AG08395 (cell line): ENCODE data around the gene SULT1E1.
"Not testable (repeated sequence)": the region's sequence is repeated elsewhere in the genome, so short reads cannot be mapped to it uniquely, and the experiment has no call there.

Source experiments
- DNase-seq: peaks from one replicate; pipeline ENCODE4 v3.0.0; 2012; ENCODE audit warnings: mixed read lengths, low spot score

SULT1E1 gene

DNA sequence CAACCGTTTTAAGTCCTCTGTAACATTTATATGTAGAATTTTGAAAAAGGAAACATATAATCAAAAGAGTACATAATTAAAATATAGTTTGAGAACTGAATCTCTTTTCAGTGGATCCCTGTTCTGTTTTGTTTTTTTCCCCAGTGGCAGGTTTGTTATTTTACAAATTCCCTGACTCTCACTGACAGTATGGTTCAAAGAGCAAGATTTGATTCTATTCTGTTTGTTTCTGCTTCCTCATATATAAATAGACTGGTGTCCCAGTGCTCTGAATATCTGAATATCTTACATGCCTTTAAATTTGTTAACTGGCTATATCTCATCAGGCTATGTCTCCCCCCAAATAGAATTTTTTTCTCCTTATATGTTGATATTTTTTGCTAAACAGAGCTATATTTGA, 16.6 kb downstream of the SULT1E1 start:
- DNase-seq: no peak

DNA sequence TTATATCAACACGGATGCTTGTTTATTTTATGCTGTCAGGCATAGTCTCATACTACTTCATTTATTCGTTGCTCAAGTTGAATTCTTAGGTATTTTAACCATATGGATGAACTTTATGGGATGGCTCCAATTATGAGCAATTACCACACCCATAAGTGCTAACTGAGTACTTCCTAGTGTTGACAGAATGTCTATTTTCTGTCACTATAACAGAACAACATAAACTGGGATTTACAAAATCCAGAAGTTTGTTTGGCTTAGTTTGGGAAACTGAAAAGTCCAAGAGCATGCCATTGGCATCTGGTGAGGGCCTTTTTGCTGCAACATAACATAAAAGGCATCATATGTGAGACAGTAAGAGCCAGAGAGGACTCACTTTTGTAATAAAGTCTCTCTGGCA, 21.0 kb downstream of the SULT1E1 start:
- no peak for DNase-seq

DNA sequence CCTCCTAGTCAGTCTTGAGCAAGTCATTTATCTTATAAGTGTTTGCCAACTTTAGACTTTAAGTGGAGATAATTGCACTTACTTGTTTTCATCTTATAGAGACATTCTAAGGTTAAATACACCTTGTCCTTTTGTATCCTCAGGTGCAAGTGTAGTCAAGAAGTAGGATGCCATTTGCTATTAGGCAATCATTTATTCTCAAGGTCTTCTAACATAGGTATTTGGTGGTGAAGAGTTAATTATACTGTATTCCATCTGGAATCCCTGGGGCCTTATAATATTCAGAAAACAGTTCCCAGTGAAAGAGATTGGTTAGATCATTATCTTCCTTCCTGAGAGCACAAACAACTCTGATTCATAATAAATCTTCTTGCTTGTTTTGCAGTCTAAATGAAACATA, 23.7 kb downstream of the SULT1E1 start:
- DNase-seq: no peak

DNA sequence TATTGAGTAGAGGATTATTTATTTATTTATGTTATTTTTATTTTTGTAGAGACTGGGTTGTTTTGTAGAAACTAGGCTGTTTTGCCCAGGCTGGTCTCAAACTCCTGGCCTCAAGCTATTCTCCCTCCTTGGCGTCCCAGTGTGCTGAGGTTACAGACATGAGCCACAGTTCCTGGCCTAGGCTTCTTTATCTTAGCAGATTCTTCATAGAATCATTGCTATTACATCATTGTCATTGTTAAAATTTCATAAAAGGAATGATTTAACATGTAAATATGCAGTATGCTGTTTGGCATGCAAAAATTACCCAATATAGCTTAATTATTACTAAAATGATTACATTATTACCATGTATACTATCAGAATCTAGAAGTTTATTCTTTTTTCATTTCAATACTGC, 24.2 kb downstream of the SULT1E1 start:
- no peak for DNase-seq

DNA sequence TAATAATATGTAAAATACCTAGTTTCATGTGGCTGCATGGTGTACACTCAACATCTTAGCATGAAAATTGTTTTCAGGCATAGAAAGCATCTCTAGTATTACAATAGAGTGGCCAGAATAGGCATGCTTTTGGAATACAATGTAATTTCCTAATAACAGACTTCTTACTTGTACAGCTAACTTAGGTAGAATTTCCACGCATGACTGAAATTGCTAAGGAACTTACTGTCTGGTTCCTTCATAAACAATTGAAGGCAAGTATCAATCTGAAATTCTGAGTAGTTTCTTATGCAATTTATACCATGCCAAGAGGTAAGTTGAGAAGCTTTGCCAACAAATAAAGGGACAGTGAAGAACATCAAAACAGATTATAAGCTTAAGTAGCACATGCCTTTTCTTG, 26.7 kb downstream of the SULT1E1 start:
- DNase-seq: no peak

DNA sequence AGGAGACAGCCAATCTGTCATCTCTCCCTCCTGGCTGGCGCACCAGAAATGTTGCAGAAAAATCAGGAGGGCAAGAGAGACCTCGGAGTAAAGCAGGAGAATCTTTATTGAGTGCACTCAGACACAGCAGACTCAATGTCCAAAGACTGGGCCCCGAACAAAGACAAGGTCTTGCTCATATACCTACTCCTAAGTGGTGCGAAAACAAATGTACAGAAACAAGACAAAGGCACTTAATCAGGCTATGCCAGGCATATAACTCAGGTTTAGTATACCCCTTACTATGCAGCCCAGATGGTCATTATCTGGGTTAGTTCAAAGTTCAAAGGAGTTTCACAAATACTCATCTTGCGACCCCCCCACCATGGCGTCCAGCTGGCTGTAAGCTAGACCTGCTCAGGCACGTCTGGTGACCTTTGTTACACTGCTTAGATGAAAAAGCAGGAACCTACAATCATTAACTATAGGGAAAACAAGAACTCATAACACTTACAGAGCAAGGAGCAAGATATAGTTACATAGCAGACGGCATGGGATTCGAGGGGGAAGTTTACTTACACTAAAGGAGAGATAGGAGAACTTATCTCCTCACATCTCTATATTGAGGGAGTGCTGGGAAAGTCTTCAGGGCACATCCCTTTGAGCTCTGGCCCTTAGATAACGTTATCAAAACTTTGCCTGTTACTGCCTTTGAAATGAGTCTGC, 27.5 kb downstream of the SULT1E1 start:
- no peak for DNase-seq

DNA sequence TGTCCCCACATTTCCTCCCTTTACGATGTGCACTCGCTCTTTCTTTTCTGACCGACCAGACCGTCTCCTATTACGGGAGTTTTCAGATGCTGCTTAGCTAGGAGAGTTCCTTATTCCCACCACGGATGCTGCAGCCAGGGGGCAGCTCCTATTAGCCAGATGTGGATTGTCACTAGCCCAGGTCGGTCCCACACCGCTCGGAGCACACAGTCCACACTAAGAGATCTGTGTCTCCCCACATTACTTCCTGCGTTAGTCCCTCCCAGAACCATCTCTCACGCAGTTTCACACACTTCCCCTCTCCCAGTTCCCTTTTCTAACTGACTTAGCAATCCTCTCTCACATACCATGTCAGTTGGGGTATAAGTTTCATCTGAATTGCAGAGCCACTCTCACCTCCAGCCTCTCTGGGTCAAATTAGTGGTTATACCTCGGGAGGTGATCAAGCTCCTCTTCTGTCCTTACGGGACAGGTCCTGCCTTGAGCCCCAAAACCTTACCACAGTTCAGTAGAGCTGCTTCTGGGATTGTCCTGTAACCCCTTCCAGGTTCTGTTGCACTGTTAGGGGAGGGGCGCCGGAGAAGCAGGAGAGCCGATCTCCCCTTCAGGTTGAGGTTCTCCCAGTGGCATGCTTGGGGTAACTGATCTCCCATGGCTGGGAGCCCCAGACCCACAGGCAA, 28.2 kb downstream of the SULT1E1 start:
- DNase-seq: no peak

DNA sequence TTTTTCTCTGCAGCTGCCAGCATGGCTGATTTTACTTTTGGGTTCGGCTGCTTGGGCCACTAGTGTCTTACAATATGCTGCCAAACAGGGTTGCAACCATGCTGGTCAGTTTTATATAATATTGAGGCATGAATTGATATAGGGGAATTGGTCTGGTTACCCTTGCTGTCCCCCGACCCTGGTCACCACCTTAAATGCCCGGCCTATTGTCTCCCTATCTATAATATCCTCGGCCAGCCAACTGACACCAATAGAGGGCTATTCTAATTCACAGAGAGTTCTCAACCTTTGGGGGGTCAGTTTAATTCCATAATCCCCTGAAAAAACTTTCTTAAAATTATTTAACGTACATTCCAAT, 28.7 kb downstream of the SULT1E1 start:
- no peak for DNase-seq

DNA sequence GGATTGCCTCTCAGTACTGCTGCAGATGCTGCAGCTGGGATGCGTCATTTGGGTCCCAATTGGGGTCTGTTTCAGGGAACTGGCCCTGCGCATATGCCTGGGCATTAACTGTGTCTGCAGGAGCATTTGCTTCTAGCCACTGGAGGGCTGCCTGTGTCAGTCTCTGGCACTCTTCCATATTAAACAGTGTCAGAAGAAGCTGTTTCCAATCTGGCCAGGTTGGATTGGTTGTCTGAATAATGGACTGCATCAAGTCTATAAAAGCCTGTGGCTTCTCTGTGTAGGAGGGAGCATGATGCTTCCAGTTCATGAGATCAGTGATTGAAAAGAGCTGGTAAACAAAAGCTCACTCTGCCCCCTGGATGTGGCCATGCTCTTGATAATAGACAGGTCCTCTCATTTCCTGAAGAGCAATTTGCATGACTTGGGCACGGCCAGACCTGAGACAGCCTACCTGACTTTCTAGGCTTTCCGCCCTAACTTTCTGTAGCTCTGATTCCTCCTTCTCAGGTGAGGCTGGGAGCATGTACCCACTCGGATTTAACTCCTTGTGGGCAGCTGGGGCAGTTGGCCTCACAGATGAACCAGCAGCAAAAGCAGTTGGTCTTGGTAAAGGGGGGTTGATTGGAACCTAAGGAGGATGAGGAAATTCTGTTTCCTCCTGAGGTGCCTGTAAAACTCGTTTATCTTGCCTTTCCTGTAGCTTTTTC, 29.2 kb downstream of the SULT1E1 start:
- no peak for DNase-seq

DNA sequence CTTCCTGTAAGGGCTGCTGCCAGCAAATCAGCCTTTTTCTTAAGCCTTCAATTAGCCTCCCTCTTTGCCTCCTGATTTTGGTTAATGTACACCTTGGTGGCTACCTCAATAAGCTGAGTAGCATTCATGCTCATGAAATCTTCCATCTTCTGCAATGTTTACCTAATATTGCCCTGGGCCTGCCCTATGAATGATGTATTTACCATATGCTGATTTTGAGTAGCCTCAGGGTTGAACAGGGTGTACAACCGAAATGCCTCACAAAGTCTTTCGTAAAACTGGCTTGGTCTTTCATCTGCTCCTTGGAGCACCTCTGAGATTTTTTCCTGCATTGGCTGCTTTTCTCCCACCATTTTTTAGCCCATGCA, 29.8 kb downstream of the SULT1E1 start:
- no peak for DNase-seq

DNA sequence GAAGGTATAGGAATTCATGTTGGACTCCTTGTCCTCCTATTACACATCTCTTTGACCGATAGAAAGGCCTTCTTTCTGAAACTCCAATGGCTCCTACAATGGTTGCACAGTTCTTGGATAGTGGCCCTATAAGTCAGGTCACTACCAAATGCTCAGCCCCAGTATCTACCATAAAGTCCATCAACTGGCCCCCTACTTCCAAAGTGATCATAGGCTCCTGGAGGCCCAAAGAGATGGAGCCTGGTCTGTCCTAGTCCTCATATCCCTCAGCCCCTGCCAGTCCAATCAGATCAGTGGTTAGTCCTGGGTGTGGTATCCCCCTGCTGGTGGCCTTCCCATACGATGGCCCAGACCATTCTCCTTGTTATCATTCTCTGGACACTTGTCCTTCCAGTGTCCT, 30.3 kb downstream of the SULT1E1 start:
- DNase-seq: no peak

DNA sequence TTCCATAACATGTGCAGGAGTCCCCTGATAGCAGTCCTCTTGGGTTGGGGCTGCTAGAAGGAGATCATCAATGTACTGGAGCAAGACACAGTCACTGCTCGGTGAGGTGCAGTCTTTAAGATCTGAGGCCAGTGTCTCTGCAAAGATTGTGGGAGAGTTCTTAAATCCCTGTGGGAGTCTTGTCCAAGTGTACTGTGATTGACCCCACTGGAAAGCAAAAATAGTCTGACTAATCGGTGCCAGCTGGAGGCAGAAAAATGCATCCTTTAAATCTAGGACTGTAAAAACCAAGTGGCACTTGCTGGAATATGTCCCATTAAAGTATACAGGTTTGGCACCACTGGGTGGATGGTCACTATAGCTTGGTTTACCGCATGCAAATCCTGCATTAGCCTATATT, 31.1 kb downstream of the SULT1E1 start:
- DNase-seq: no peak

DNA sequence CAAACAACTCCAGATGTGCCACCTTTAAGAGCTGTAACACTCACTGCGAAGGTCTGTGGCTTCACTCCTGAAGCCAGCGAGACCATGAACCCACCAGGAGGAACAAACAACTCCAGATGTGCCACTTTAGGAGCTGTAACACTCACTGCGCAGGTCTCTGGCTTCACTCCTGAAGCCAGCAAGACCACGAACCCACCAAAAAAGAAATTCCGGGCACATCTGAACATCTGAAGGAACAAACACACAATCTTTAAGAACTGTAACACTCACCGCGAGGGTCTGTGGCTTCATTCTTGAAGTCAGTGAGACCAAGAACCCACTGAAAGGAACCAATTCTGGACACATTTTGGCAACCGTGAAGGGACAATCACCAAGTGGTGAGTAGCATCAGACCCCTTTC, 34.9 kb downstream of the SULT1E1 start:
- not testable (repeated sequence) for DNase-seq

DNA sequence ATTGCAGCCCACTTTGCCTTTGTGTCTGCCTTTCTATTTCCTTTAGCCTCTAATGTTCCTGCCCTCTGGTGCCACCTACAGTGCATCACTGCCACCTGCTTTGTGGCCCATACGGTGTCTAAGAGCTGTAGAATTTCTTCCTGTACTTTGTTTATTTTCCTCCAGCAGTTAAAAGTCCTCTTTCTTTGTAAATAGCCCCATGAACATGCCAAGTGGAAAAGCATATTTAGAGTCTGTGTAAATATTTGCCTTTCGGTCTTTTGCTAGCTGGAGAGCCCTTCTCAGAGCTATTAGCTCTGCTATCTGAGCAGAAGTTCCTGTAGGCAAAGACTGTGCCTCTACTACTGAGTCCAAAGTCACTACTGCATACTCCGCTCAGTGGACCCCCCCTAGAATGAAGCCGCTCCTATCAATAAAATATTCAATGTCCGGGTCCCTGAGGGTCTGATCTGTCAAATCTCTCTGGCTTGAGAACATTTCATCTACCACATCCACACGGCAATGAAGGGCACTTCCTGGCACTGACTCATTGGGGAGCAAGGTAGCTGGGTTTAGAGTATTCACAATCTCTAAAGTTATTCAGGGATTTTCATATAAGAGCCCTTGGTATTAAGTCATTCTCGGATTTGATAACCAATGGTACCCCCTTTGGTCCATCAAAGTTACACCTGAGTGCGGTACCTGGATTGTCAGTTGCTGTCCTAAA, 36.3 kb downstream of the SULT1E1 start:
- DNase-seq: peak; percentile 7

DNA sequence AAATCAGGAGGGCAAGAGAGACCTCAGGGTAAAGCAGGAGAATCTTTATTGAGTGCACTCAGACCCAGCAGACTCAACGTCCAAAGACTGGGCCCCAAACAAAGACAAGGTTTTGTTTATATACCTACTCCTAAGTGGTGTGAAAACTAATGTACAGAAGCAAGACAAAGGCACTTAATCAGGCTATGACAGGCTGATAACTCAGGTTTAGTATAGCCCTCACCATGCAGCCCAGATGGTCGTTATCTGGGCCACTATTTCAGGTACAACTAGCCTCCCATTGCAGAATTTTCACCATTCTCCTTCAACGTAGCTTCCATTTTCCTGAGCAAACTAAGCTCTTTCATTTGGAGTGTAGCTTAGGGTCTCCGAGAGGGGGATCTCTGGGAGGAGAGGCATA, 36.9 kb downstream of the SULT1E1 start:
- no peak for DNase-seq

DNA sequence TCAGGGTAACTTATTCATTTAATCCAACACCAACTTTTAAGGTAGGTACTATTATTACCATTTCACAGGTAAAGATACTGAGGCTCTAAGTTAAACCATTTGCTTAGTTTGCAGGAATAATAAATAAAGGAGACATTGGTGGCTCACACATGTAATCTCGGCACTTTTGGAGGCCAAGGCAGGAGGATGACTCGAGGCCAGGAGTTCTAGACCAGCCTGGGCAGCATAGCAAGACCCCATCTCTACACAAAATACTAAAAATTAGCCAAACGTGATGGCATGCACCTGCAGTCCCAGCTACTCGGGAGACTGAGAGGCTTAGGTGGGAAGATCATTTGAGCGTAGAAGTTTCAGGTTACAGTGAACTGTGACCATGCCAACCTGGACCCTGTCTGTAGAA, 37.7 kb downstream of the SULT1E1 start:
- no peak for DNase-seq

DNA sequence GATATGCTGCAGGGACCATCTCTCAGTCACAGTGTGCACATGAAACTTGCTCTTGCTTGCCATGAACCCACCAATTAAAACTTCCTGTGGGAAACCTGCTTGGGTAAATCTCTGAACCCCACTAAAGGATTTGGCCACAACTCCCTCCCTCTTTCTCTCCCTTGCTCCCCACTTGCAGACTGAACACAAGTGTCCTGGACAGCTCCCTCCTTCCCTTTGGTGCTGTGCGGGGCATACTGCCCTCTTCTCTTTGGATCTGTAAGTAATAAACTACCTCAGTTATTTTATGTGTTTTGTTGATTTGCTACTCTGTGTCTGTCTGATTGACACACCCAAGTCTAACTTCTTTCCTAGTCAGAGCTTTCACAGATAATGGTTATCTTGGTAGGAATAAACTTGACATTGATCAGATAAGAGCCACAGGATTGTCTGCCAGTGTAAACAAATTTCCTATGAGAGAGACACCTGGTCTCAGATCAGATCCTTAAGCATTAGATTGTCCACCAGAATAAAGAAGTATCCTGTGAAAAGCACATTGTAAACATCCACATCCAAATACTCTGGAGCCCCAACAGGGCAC, 41.8 kb downstream of the SULT1E1 start:
- DNase-seq: no peak

DNA sequence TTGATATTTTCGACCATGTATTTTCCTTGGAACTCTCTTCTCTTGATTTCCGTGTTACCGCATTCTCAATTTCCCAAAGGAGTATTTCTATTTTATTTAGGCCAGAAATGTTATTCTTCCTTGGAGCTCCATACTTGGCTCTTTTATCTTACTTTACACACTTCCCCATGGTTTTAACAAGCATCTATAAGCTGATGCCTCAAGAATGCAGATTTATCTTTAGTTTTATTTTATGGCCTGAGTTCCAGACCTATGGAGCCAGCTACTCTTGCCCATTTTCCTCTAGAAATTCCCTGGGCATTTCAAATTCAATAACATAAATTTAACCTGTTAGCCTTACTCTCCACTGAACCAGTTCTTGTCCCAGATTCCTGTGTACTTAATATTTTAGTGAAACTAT, 43.7 kb downstream of the SULT1E1 start:
- DNase-seq: no peak

DNA sequence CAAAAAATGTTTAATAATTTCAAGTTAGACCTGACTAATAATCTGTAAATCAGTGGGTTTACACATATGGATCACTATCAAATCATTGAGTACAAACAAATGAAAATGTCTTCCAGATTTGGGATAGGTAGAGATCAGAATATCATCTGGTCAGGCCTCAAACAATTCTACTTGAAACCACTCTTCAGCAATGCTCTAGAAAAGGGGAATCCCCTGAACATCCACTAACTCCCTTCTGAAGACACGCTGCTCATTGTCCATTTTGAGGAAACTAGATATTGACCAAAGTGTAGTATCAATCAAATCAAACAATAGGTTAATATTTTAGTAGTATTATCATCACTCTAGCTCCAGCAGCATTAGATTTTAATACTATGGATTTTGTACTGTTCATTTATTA, 46.3 kb downstream of the SULT1E1 start:
- DNase-seq: no peak

DNA sequence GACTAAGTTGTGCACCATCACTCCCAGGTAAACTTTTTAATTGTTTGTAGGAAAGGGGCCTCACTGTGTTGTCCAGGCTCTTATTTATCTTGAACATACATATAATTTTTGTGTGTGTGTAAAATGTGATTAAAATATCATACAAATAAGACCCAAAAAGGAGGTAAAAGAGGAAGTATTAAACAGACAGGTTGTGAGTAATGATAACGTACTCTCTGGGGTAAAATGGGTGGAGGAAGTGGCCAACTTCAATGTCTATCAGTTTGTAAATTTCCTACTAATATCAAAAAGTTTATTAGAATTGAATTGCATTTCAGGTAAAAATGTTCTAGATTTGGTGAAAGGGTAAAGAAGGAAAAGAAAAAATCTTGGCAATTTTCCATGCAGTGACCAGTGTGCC, 48.8 kb downstream of the SULT1E1 start:
- DNase-seq: no peak

DNA sequence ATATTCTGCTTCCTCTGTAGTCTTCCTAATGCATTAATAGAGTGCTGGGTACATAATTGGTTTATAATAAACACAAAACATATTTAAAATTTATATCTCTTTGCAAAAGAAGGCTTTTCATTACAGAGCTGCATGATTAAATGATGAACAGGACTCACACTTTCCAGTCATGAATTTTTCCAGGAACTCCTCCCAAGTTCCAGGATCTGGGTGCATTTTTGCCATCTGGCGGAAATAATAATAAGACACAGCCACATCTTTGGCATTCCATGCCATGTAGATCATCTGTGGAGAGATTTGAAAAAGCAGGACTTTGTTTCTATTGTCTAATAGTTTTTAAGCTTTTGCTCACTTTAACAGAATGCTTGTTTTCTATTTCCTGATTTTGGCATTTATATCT, 59.3 kb downstream of the SULT1E1 start:
- peak; percentile 34 for DNase-seq

DNA sequence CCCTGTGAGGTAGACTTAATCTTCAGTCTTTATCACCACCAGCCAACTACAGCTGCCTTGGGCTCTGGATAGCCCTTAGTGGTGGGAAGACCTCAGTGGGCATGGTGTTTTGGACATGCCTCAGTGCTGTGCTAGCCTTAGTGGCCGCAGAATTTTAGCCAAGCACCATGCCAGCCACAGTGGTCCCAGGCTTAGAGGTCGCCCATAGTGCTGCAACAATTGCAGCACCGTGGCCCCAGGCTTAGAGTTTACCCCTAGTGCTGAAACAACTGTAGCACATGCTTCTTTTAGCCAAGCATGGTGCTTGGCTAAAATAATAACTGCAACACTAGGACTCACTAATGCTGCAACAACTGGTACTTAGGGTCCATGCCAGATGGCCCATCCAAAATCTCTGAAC, 60.6 kb downstream of the SULT1E1 start:
- no peak for DNase-seq

DNA sequence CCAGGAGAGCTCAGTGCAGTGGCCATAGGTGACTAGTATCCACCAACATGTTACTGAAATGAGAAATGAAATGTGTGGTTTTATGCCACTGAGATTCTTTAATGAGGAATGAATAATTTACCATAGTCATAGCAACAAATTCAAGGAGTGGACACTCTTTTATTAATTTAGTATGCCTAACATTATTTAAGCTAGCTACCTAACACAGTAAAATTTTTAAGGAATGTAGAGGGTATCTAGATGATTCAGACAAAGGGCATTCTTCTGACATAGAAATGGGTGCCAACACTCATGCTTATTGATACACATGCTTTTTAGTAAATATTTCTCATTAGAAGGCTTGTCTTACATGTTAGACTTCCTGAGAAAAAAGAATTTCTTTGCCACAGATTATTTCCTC, 66.2 kb downstream of the SULT1E1 start:
- no peak for DNase-seq
